ENCODE data around the gene CEP295NL. TPM values are rescaled to one million over a fixed set of nuclear protein-coding genes. Genes with fewer than 3 reads are reported as not detected.

Gene CEP295NL
- total and polyA plus RNA-seq, 2 of the 13 experiments (the other 11 are each of a cell fraction or from before 2014, with no cell fraction given): not detected

DNA sequence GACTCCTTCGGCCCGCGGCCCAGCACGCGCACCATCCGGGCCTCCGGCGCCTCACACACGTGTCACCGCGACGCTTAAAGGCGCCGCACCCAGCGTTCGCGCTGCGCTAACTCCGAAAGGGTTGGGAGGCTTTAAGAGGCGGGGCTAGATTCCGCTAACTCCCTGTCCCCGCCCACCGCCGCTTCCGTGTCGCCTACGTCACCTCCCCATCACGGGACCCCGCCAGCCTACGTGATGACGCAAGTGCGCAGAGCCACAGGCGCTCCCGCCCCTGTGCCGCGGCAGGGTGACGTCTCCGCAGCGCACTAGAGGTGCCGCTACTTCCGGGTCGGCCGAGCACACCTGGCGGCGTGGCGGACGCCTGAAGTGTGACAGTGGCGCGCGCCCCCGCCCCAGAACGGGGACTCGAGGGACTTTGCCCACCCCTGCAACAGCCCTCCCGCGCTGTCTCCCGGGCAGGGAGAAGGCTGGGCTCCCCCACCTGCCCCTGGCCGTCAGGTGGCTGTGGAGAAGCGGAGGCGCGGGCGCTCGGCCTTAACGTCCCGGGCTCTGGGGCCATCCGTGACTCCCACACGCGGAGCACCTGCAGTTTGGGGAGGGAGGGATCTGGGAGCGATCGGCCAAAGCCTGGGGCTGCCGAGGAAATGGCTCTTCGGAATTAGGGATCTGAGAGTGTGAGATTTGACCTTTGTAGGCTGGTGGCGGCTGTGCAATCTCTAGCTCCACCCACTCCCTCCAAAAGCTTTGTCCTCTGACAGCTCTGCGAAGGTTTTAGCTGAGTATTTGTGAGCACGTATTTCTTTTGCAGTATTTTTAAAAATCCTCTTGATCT, 62.0 kb downstream of the CEP295NL start, which contains the start of gene USP36 (continued):
- TF ChIP-seq, protein P1, sequence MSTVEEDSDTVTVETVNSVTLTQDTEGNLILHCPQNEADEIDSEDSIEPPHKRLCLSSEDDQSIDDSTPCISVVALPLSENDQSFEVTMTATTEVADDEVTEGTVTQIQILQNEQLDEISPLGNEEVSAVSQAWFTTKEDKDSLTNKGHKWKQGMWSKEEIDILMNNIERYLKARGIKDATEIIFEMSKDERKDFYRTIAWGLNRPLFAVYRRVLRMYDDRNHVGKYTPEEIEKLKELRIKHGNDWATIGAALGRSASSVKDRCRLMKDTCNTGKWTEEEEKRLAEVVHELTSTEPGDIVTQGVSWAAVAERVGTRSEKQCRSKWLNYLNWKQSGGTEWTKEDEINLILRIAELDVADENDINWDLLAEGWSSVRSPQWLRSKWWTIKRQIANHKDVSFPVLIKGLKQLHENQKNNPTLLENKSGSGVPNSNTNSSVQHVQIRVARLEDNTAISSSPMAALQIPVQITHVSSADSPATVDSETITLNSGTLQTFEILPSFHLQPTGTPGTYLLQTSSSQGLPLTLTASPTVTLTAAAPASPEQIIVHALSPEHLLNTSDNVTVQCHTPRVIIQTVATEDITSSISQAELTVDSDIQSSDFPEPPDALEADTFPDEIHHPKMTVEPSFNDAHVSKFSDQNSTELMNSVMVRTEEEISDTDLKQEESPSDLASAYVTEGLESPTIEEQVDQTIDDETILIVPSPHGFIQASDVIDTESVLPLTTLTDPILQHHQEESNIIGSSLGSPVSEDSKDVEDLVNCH (CRISPR knock-in tag; IDR thresholded peaks at IDR 0.05): peak; percentile 99
- TF ChIP-seq NFE2L2 (IDR thresholded peaks at IDR 0.05; ENCODE audit: low read length) (no peak), RARG (CRISPR knock-in tag; IDR thresholded peaks at IDR 0.05; ENCODE audit: low read depth) (no peak), ZNF160 (CRISPR knock-in tag; IDR thresholded peaks at IDR 0.05) (peak; percentile 87; the same call in 1 of the 2 replicates), TAF1 (CRISPR knock-in tag; IDR thresholded peaks at IDR 0.05) (peak; percentile 96), ZNF550 (CRISPR knock-in tag; IDR thresholded peaks at IDR 0.05; ENCODE audit: borderline replicate concordance) (peak; percentile 88; the same call in 1 of the 2 replicates), ZNF558 (CRISPR knock-in tag; IDR thresholded peaks at IDR 0.05; ENCODE audit: borderline replicate concordance) (peak; percentile 80; the same call in 1 of the 2 replicates), NCOR1 (IDR thresholded peaks at IDR 0.05; ENCODE audit: borderline replicate concordance, low read length) (peak; percentile 52; the same call in 1 of the 2 replicates)
- TF ChIP-seq, protein P2, sequence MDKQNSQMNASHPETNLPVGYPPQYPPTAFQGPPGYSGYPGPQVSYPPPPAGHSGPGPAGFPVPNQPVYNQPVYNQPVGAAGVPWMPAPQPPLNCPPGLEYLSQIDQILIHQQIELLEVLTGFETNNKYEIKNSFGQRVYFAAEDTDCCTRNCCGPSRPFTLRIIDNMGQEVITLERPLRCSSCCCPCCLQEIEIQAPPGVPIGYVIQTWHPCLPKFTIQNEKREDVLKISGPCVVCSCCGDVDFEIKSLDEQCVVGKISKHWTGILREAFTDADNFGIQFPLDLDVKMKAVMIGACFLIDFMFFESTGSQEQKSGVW (CRISPR knock-in tag; IDR thresholded peaks at IDR 0.05; ENCODE audit: borderline replicate concordance): no peak
- TF ChIP-seq, protein P3, sequence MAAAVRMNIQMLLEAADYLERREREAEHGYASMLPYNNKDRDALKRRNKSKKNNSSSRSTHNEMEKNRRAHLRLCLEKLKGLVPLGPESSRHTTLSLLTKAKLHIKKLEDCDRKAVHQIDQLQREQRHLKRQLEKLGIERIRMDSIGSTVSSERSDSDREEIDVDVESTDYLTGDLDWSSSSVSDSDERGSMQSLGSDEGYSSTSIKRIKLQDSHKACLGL (CRISPR knock-in tag; IDR thresholded peaks at IDR 0.05): peak; percentile 97
- TF ChIP-seq, protein P4, sequence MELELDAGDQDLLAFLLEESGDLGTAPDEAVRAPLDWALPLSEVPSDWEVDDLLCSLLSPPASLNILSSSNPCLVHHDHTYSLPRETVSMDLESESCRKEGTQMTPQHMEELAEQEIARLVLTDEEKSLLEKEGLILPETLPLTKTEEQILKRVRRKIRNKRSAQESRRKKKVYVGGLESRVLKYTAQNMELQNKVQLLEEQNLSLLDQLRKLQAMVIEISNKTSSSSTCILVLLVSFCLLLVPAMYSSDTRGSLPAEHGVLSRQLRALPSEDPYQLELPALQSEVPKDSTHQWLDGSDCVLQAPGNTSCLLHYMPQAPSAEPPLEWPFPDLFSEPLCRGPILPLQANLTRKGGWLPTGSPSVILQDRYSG (CRISPR knock-in tag; IDR thresholded peaks at IDR 0.05): peak; percentile 61; the same call in 1 of the 2 replicates
- TF ChIP-seq, protein P5, sequence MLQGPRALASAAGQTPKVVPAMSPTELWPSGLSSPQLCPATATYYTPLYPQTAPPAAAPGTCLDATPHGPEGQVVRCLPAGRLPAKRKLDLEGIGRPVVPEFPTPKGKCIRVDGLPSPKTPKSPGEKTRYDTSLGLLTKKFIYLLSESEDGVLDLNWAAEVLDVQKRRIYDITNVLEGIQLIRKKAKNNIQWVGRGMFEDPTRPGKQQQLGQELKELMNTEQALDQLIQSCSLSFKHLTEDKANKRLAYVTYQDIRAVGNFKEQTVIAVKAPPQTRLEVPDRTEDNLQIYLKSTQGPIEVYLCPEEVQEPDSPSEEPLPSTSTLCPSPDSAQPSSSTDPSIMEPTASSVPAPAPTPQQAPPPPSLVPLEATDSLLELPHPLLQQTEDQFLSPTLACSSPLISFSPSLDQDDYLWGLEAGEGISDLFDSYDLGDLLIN (CRISPR knock-in tag; IDR thresholded peaks at IDR 0.05; ENCODE audit: borderline replicate concordance): no peak

Other genes starting within 250 kb of the CEP295NL start
- 20.1 and 21.3 TPM in 2 replicates for gene CYTH1, start 120.9 kb downstream of the CEP295NL start, total RNA-seq (2016; rRNA removed; fragmentation: Illumina TruSeq; extraction: Trizol)
- 48.9 and 66.5 TPM in 2 replicates for gene CYTH1, start 120.9 kb downstream of the CEP295NL start, polyA plus RNA-seq (2011; rRNA removed)
- gene USP36, start 62.4 kb downstream of the CEP295NL start, total RNA-seq (2016; rRNA removed; fragmentation: Illumina TruSeq; extraction: Trizol): 29.6 and 30.7 TPM in 2 replicates
- gene USP36, start 62.4 kb downstream of the CEP295NL start, polyA plus RNA-seq (2011; rRNA removed): 45.9 and 49.4 TPM in 2 replicates
- 2.2 and 3.8 TPM in 2 replicates for gene TIMP2, start 22.2 kb upstream of the CEP295NL start, total RNA-seq (2016; rRNA removed; fragmentation: Illumina TruSeq; extraction: Trizol)
- 8.5 and 11.7 TPM in 2 replicates for gene TIMP2, start 22.2 kb upstream of the CEP295NL start, polyA plus RNA-seq (2011; rRNA removed)
- gene LGALS3BP, start 76.7 kb upstream of the CEP295NL start, total RNA-seq (2016; rRNA removed; fragmentation: Illumina TruSeq; extraction: Trizol): 116 and 332 TPM in 2 replicates
- gene LGALS3BP, start 76.7 kb upstream of the CEP295NL start, polyA plus RNA-seq (2011; rRNA removed): 137 and 185 TPM in 2 replicates
- gene CANT1, start 106.6 kb upstream of the CEP295NL start, total RNA-seq (2016; rRNA removed; fragmentation: Illumina TruSeq; extraction: Trizol): 24.9 and 34.1 TPM in 2 replicates
- gene CANT1, start 106.6 kb upstream of the CEP295NL start, polyA plus RNA-seq (2011; rRNA removed): 42.1 and 42.6 TPM in 2 replicates
- gene C1QTNF1, start 121.0 kb upstream of the CEP295NL start, total RNA-seq (2016; rRNA removed; fragmentation: Illumina TruSeq; extraction: Trizol): 0.18 and 0.36 TPM in 2 replicates
- 0.86 and 2.1 TPM in 2 replicates for gene C1QTNF1, start 121.0 kb upstream of the CEP295NL start, polyA plus RNA-seq (2011; rRNA removed)
- gene ENGASE, start 171.6 kb upstream of the CEP295NL start, total RNA-seq (2016; rRNA removed; fragmentation: Illumina TruSeq; extraction: Trizol): 2.8 and 10.6 TPM in 2 replicates
- 18.1 and 30.3 TPM in 2 replicates for gene ENGASE, start 171.6 kb upstream of the CEP295NL start, polyA plus RNA-seq (2011; rRNA removed)

Data from HepG2 (cell line).